Prostate gland (tissue), 2 donors: ENCODE data around the gene ZNF836. TPM values are rescaled to one million over a fixed set of nuclear protein-coding genes. Genes with fewer than 3 reads are reported as not detected.

Experiments used
- DNase-seq: peaks from one replicate; pipeline ENCODE4 v3.0.0-alpha.2; 2019; ENCODE audit warnings: low spot score
- H3K27ac ChIP-seq, 2 donors: fragments of 200-600 bp; sonication (generic); 2 replicates each; pipeline ENCODE4 v1.5.1; 2017 to 2019
- H3K27me3 ChIP-seq: fragments of 200-600 bp; sonication (generic); replicated peaks from 2 replicates; pipeline ENCODE4 v1.5.1; 2019; ENCODE audit not compliant: insufficient read depth
- H3K36me3 ChIP-seq, 2 donors: fragments of 200-600 bp; sonication (generic); 1 replicate in 1 of 2; 2 replicates in 1 of 2; pipeline versions ENCODE4 v1.5.1 to v1.8.1; 2017 to 2019
- H3K4me1 ChIP-seq: fragments of 200-600 bp; sonication (generic); replicated peaks from 2 replicates; pipeline ENCODE4 v1.5.1; 2019
- H3K4me3 ChIP-seq, 2 donors: fragments of 200-600 bp; sonication (generic); 2 replicates each; pipeline ENCODE4 v1.5.1; 2017 to 2019
- H3K9me3 ChIP-seq: fragments of 200-600 bp; sonication (generic); 2 replicates; pipeline ENCODE4 v1.5.1; 2017
- CTCF ChIP-seq, 4 experiments: fragments of 200-600 bp in 2 of 4; fragments of 450-650 bp in 2 of 4; sonication (generic) in 2 of 4; IDR thresholded peaks; 1 replicate in 3 of 4; 2 replicates in 1 of 4; pipeline ENCODE4 v1.5.1; 2016 to 2019; ENCODE audit warnings: antibody characterized with exemption in 4 of 4, mild to moderate bottlenecking in 2 of 4, moderate library complexity in 2 of 4
- POLR2A ChIP-seq: fragments of 450-650 bp; IDR thresholded peaks from one replicate; pipeline ENCODE4 v1.6.1; 2016; ENCODE audit warnings: antibody characterized with exemption, mild to moderate bottlenecking
- POLR2AphosphoS5 ChIP-seq: sonication (generic); formaldehyde crosslinking; IDR thresholded peaks from one replicate; pipeline ENCODE4 v1.6.1; 2017; ENCODE audit warnings: antibody characterized with exemption
- WGBS: methylation state at CpG from one replicate; pipeline ENCODE4 v1.1.5; 2018; 5-methylcytosine and 5-hydroxymethylcytosine counted together
- intact Hi-C: fragments of 100-400 bp; cut with DNase I; formaldehyde crosslinking; loops from one replicate; pipeline ENCODE4 v1.14.2; 2022
- small RNA-seq, 2 donors: library from RNA; depleted of rRNA; stranded (forward); fragments of <200 nt; gene quantifications; one replicate each; pipeline ENCODE3, GENCODE V24; 2016
- total RNA-seq, 2 donors: library from RNA; depleted of rRNA; stranded (reverse); fragments of >200 nt; gene quantifications; one replicate each; pipeline ENCODE4 v1.1.0, GENCODE V29; 2016

The ZNF836 gene
- total RNA-seq, 2 donors from 2014 or later: 14.1 to 19.9 TPM

- Histone ChIP-seq H3K4me1 (no peaks in the 10 kb centered on the region), H3K4me3 (no peak overlapping the region), H3K36me3 (peaks cover 2 to 8% of the 10 kb centered on the region in 2 donors), H3K9me3 (peaks cover 6% of the 10 kb centered on the region), H3K27ac (no peak overlapping the region), H3K27me3 (no peaks in the 10 kb centered on the region)
- 86% methylated on average over 6 of the region's 6 CpGs for WGBS
- intact Hi-C loops: no loop called here
- DNase-seq: no peak
- TF ChIP-seq CTCF (IDR thresholded peaks at IDR 0.05) (no peak), POLR2A (no peak), POLR2AphosphoS5 (no peak)
Measured at GRCh38 chr19:52110780-52111179, 60.6 kb downstream of the ZNF836 start.

Small RNA genes within 50 kb of the gene (small RNA-seq; reads per million reads assigned to genes)
- gene RPL37P23: 0 to 0.30 reads per million in 2 donors

Other genes with a start within 250 kb of the ZNF836 start
- gene ZNF613, start 244.1 kb downstream of the ZNF836 start, total RNA-seq: 10 to 100 TPM; 15.4 to 17.0 TPM
- gene ZNF350, start 184.8 kb downstream of the ZNF836 start, total RNA-seq: 10 to 100 TPM; 31.3 to 34.6 TPM
- gene ZNF615, start 163.4 kb downstream of the ZNF836 start, total RNA-seq: 10 to 100 TPM; 29.4 to 35.8 TPM
- 10 to 100 TPM; 12.7 to 15.4 TPM for gene ZNF614, start 143.2 kb downstream of the ZNF836 start, total RNA-seq
- 10 to 100 TPM in 1 of 2 donors, 1 to 10 TPM in 1; 9.3 to 38.6 TPM for gene ZNF432, start 122.8 kb downstream of the ZNF836 start, total RNA-seq
- 10 to 100 TPM; 24.6 to 34.3 TPM for gene ZNF841, start 75.9 kb downstream of the ZNF836 start, total RNA-seq
- 10 to 100 TPM in 1 of 2 donors, 1 to 10 TPM in 1; 9.1 to 13.7 TPM for gene ZNF616, start 31.7 kb downstream of the ZNF836 start, total RNA-seq
- gene PPP2R1A, start 18.4 kb upstream of the ZNF836 start, total RNA-seq: 100 to 1,000 TPM; 265 to 358 TPM
- 10 to 100 TPM; 12.9 to 13.0 TPM for gene ZNF766, start 98.0 kb upstream of the ZNF836 start, total RNA-seq
- 10 to 100 TPM in 1 of 2 donors, 1 to 10 TPM in 1; 6.4 to 10.8 TPM for gene ZNF480, start 125.5 kb upstream of the ZNF836 start, total RNA-seq
- 1 to 10 TPM; 5.5 to 9.9 TPM for gene ZNF610, start 164.6 kb upstream of the ZNF836 start, total RNA-seq
- gene ZNF880, start 198.3 kb upstream of the ZNF836 start, total RNA-seq: 10 to 100 TPM; 28.1 TPM
- gene ZNF528, start 226.2 kb upstream of the ZNF836 start, total RNA-seq: 10 to 100 TPM; 19.5 to 45.3 TPM